HepG2 (cell line): ENCODE measurements around the gene ASGR1. TPM values are rescaled to one million over a fixed set of nuclear protein-coding genes. Genes with fewer than 3 reads are reported as not detected.

Experiments used
- EP300 ChIP-seq, 3 experiments: sonication (generic) in 1 of 3; formaldehyde crosslinking in 1 of 3; IDR thresholded peaks; 2 replicates each; pipeline versions ENCODE4 v1.5.1 to v1.6.1; 2011 to 2020; ENCODE audit warnings: low read depth in 2 of 3, low read length in 2 of 3, borderline replicate concordance in 1 of 3, improper control_type of control experiment in 1 of 3, mild to moderate bottlenecking in 1 of 3, missing genetic modification reagents in 1 of 3, moderate library complexity in 1 of 3
- HDAC6 ChIP-seq: fragments of 200-600 bp; sonication (generic); IDR thresholded peaks from 2 replicates; pipeline ENCODE4 v1.7.0; 2017; ENCODE audit warnings: mild to moderate bottlenecking, antibody characterized with exemption, low read length, low read depth
- HOXA3 ChIP-seq: sonication (generic); formaldehyde crosslinking; IDR thresholded peaks from 2 replicates; pipeline ENCODE4 v1.5.0; 2020; ENCODE audit warnings: missing genetic modification reagents
- ISX ChIP-seq: sonication (generic); formaldehyde crosslinking; conservative IDR thresholded peaks from 2 replicates; pipeline ENCODE4 v1.5.0; 2020; ENCODE audit warnings: missing genetic modification reagents
- MED13 ChIP-seq: sonication (generic); formaldehyde crosslinking; IDR thresholded peaks from 2 replicates; pipeline ENCODE4 v1.5.0; 2020; ENCODE audit warnings: missing genetic modification reagents
- MLLT10 ChIP-seq: sonication (generic); formaldehyde crosslinking; IDR thresholded peaks from 2 replicates; pipeline ENCODE4 v1.4.0; 2020; ENCODE audit warnings: missing genetic modification reagents
- NFKBIZ ChIP-seq: IDR thresholded peaks from 2 replicates; pipeline ENCODE4 v1.6.1; 2018; ENCODE audit warnings: missing genetic modification reagents, missing compliant biosample characterization
- POLR2AphosphoS2 ChIP-seq: IDR thresholded peaks from 2 replicates; pipeline ENCODE4 v1.6.1; 2011; ENCODE audit warnings: low read depth, low read length, improper control_type of control experiment
- SP4 ChIP-seq: sonication (generic); formaldehyde crosslinking; IDR thresholded peaks from 2 replicates; pipeline ENCODE4 v1.8.1; 2023; ENCODE audit warnings: mild to moderate bottlenecking, missing genetic modification reagents
- U2AF2 ChIP-seq: fragments of 200-400 bp; formaldehyde crosslinking; IDR thresholded peaks from 2 replicates; pipeline ENCODE4 v1.6.1; 2017; ENCODE audit warnings: low read depth, mild to moderate bottlenecking, low read length
- ZMAT3 ChIP-seq: sonication (generic); formaldehyde crosslinking; conservative IDR thresholded peaks from 2 replicates; pipeline ENCODE4 v1.7.0; 2021; ENCODE audit warnings: missing genetic modification reagents
- ZMYM3 ChIP-seq: sonication (generic); formaldehyde crosslinking; IDR thresholded peaks from 2 replicates; pipeline ENCODE4 v1.5.1; 2020; ENCODE audit warnings: mild to moderate bottlenecking, missing genetic modification reagents
- ZNF101 ChIP-seq: sonication (generic); formaldehyde crosslinking; IDR thresholded peaks from 2 replicates; pipeline ENCODE4 v1.4.0; 2020; ENCODE audit warnings: mild to moderate bottlenecking, low read depth, missing genetic modification reagents, borderline replicate concordance
- ZNF383 ChIP-seq: sonication (generic); formaldehyde crosslinking; IDR thresholded peaks from 2 replicates; pipeline ENCODE4 v1.4.0; 2020; ENCODE audit warnings: missing genetic modification reagents, mild to moderate bottlenecking, borderline replicate concordance
- ZNF446 ChIP-seq: sonication (generic); formaldehyde crosslinking; IDR thresholded peaks from 2 replicates; pipeline ENCODE4 v1.5.0; 2020; ENCODE audit warnings: mild to moderate bottlenecking, missing genetic modification reagents
- ZNF776 ChIP-seq: sonication (generic); formaldehyde crosslinking; IDR thresholded peaks from 2 replicates; pipeline ENCODE4 v1.4.0; 2020; ENCODE audit warnings: mild to moderate bottlenecking, missing genetic modification reagents
- polyA plus RNA-seq, 8 experiments: library from polyadenylated mRNA; depleted of rRNA in 3 of 8; stranded (reverse) in 7 of 8; unstranded in 1 of 8; fragments of >200 nt; fragmentation: Illumina TruSeq in 4 of 8; extraction: Trizol in 4 of 8; gene quantifications; 2 replicates each; pipeline versions ENCODE4 v1.2.1 to v1.2.3, GENCODE V29; 2011 to 2016; ENCODE audit warnings: low read depth in 4 of 8, missing spikeins in 1 of 8, mixed read lengths in 1 of 8; ENCODE audit not compliant: insufficient read depth in 1 of 8
- total RNA-seq, 5 experiments: library from RNA; depleted of rRNA; stranded (reverse); fragments of >200 nt; fragmentation: Illumina TruSeq; extraction: Trizol; gene quantifications; 2 replicates each; pipeline ENCODE4 v1.2.3, GENCODE V29; 2016; ENCODE audit warnings: low read depth in 1 of 5
- TF ChIP-seq, protein P1 (sequence below): fragments of 450-650 bp; IDR thresholded peaks from 2 replicates; pipeline ENCODE4 v1.6.1; 2017
- TF ChIP-seq, protein P2 (sequence below): sonication (generic); formaldehyde crosslinking; IDR thresholded peaks from 2 replicates; pipeline ENCODE4 v1.4.0; 2020; ENCODE audit warnings: mild to moderate bottlenecking, missing genetic modification reagents, borderline replicate concordance
- TF ChIP-seq, protein P3 (sequence below): sonication (generic); formaldehyde crosslinking; conservative IDR thresholded peaks from 2 replicates; pipeline ENCODE4 v1.8.0; 2022; ENCODE audit warnings: low read depth, missing genetic modification reagents
- TF ChIP-seq, protein P4 (sequence below): sonication (generic); formaldehyde crosslinking; IDR thresholded peaks from 2 replicates; pipeline ENCODE4 v1.4.0; 2020; ENCODE audit warnings: missing genetic modification reagents, borderline replicate concordance

The ASGR1 gene
- total and polyA plus RNA-seq, 2 of the 13 experiments (the other 11 are each of a cell fraction or from before 2014, with no cell fraction given): 353 to 796 TPM

DNA sequence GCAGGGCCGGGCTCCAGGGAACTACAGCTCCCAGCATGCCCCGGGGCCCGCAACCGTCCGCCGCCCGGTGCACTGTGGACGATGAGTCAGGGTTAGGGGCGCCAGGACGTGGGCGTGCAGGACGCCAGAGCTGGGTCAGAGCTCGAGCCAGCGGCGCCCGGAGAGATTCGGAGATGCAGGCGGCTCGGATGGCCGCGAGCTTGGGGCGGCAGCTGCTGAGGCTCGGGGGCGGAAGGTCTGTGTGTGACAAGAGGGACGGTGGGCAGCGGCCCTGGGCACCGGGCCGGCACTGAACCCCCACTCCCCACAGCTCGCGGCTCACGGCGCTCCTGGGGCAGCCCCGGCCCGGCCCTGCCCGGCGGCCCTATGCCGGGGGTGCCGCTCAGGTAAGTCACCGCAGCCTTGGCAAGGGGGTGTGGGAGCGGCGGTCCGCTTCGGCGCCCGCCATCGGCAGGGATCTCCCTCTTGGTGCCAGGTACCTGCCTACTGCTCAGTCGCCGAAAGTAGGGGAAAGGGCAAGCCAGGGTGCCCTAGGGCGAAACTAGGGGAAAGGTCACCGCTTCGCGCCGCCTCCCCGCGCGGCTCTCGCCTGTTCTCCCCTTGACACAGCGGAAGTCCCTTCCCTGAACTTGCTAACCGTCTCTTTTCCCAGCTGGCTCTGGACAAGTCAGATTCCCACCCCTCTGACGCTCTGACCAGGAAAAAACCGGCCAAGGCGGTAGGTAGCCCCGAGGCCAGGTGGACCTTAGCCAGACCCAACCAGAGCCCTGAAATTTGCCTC lies 40.8 kb upstream of the ASGR1 start, which contains the start of the genes ACADVL and DLG4 (continued):
- TF ChIP-seq, protein P1, sequence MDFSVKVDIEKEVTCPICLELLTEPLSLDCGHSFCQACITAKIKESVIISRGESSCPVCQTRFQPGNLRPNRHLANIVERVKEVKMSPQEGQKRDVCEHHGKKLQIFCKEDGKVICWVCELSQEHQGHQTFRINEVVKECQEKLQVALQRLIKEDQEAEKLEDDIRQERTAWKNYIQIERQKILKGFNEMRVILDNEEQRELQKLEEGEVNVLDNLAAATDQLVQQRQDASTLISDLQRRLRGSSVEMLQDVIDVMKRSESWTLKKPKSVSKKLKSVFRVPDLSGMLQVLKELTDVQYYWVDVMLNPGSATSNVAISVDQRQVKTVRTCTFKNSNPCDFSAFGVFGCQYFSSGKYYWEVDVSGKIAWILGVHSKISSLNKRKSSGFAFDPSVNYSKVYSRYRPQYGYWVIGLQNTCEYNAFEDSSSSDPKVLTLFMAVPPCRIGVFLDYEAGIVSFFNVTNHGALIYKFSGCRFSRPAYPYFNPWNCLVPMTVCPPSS: no peak
- TF ChIP-seq ZNF776 (CRISPR knock-in tag) (no peak), ZNF383 (CRISPR knock-in tag) (no peak), POLR2AphosphoS2 (peak; percentile 34; the same call in 1 of the 2 replicates), ZNF101 (no peak), NFKBIZ (CRISPR knock-in tag) (peak; percentile 36), U2AF2 (no peak), SP4 (CRISPR knock-in tag) (peak; percentile 73), ZNF446 (CRISPR knock-in tag) (no peak), ZMYM3 (0 out of 2 replicates have a peak, but pooled peaks have one; percentile 1), ZMAT3 (CRISPR knock-in tag) (peak; percentile 70; the same call in 1 of the 2 replicates), MLLT10 (CRISPR knock-in tag) (no peak), MED13 (CRISPR knock-in tag) (no peak), HOXA3 (CRISPR knock-in tag) (peak; percentile 16; the same call in 1 of the 2 replicates), EP300 (IDR thresholded peaks at IDR 0.05; ENCODE audit: low read depth in 2 of 2, low read length in 2 of 2) (no peak), EP300 (CRISPR knock-in tag; IDR thresholded peaks at IDR 0.05; ENCODE audit: borderline replicate concordance) (no peak), HDAC6 (no peak), ISX (CRISPR knock-in tag) (no peak)
- TF ChIP-seq, protein P2, sequence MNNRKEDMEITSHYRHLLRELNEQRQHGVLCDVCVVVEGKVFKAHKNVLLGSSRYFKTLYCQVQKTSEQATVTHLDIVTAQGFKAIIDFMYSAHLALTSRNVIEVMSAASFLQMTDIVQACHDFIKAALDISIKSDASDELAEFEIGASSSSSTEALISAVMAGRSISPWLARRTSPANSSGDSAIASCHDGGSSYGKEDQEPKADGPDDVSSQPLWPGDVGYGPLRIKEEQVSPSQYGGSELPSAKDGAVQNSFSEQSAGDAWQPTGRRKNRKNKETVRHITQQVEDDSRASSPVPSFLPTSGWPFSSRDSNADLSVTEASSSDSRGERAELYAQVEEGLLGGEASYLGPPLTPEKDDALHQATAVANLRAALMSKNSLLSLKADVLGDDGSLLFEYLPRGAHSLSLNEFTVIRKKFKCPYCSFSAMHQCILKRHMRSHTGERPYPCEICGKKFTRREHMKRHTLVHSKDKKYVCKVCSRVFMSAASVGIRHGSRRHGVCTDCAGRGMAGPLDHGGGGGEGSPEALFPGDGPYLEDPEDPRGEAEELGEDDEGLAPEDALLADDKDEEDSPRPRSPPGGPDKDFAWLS (CRISPR knock-in tag): 0 out of 2 replicates have a peak, but pooled peaks have one; percentile 14
- TF ChIP-seq, protein P3, sequence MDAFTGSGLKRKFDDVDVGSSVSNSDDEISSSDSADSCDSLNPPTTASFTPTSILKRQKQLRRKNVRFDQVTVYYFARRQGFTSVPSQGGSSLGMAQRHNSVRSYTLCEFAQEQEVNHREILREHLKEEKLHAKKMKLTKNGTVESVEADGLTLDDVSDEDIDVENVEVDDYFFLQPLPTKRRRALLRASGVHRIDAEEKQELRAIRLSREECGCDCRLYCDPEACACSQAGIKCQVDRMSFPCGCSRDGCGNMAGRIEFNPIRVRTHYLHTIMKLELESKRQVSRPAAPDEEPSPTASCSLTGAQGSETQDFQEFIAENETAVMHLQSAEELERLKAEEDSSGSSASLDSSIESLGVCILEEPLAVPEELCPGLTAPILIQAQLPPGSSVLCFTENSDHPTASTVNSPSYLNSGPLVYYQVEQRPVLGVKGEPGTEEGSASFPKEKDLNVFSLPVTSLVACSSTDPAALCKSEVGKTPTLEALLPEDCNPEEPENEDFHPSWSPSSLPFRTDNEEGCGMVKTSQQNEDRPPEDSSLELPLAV: no peak
- TF ChIP-seq, protein P4, sequence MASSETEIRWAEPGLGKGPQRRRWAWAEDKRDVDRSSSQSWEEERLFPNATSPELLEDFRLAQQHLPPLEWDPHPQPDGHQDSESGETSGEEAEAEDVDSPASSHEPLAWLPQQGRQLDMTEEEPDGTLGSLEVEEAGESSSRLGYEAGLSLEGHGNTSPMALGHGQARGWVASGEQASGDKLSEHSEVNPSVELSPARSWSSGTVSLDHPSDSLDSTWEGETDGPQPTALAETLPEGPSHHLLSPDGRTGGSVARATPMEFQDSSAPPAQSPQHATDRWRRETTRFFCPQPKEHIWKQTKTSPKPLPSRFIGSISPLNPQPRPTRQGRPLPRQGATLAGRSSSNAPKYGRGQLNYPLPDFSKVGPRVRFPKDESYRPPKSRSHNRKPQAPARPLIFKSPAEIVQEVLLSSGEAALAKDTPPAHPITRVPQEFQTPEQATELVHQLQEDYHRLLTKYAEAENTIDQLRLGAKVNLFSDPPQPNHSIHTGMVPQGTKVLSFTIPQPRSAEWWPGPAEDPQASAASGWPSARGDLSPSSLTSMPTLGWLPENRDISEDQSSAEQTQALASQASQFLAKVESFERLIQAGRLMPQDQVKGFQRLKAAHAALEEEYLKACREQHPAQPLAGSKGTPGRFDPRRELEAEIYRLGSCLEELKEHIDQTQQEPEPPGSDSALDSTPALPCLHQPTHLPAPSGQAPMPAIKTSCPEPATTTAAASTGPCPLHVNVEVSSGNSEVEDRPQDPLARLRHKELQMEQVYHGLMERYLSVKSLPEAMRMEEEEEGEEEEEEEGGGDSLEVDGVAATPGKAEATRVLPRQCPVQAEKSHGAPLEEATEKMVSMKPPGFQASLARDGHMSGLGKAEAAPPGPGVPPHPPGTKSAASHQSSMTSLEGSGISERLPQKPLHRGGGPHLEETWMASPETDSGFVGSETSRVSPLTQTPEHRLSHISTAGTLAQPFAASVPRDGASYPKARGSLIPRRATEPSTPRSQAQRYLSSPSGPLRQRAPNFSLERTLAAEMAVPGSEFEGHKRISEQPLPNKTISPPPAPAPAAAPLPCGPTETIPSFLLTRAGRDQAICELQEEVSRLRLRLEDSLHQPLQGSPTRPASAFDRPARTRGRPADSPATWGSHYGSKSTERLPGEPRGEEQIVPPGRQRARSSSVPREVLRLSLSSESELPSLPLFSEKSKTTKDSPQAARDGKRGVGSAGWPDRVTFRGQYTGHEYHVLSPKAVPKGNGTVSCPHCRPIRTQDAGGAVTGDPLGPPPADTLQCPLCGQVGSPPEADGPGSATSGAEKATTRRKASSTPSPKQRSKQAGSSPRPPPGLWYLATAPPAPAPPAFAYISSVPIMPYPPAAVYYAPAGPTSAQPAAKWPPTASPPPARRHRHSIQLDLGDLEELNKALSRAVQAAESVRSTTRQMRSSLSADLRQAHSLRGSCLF (CRISPR knock-in tag): no peak
